ENCODE results near the gene SERTAD4.
A peak's percentile ranks its signal among the peaks of the same experiment; 100 is the strongest.

The SERTAD4 gene

GRCh38 chr1:210236840-210237409 lies 4.3 kb downstream of the SERTAD4 start:
- H3K23ac ChIP-seq (ENCODE audit: low read length), result no peak overlapping the region
- H3K4ac ChIP-seq (ENCODE audit: low read depth, low read length), result no peak overlapping the region
- H2BK120ac ChIP-seq (ENCODE audit: insufficient read depth, low read length, poor library complexity), result no peak overlapping the region
- no peak overlapping the region for H2AFZ ChIP-seq (ENCODE audit: insufficient read depth, low read length, poor library complexity)
- WGBS (ENCODE audit: extremely low coverage, insufficient coverage, insufficient read length), result no CpG with 5 or more reads among the region's 10 CpGs
- no peak overlapping the region for H3K27ac ChIP-seq (ENCODE audit: low read depth, low read length)
- H2AK5ac ChIP-seq (ENCODE audit: low read length), result no peak overlapping the region
- H3K4me1 ChIP-seq (ENCODE audit: control insufficient read depth in 1 of 2, insufficient read depth in 2 of 2, low read length in 2 of 2), result peaks cover 7 to 14% of the 10 kb centered on the region in 2 experiments
- no peak overlapping the region for H4K8ac ChIP-seq (ENCODE audit: low read depth, low read length)
- H2BK12ac ChIP-seq (ENCODE audit: low read length), result no peak overlapping the region
- no peak overlapping the region for H3K4me2 ChIP-seq (ENCODE audit: low read length)
- H4K12ac ChIP-seq (ENCODE audit: low read depth, low read length), result no peak overlapping the region
- no peaks in the 10 kb centered on the region for H3K27me3 ChIP-seq (ENCODE audit: insufficient read depth, low read length)
- no peak overlapping the region for H2BK5ac ChIP-seq (ENCODE audit: low read depth, low read length, poor library complexity)
- DNase-seq, result no peak
- peaks cover 8% of the 10 kb centered on the region for H3K79me2 ChIP-seq (ENCODE audit: control insufficient read depth, insufficient read depth, low read length, poor library complexity)
- peaks cover 16 to 24% of the 10 kb centered on the region in 2 experiments for H3K36me3 ChIP-seq (ENCODE audit: control insufficient read depth in 1 of 2, insufficient read depth in 2 of 2, low read length in 2 of 2)
- no peaks in the 10 kb centered on the region for H3K9me3 ChIP-seq (ENCODE audit: insufficient read depth, low read depth, low read length)
- H3K14ac ChIP-seq (ENCODE audit: low read length), result no peak overlapping the region
- H3K4me3 ChIP-seq (ENCODE audit: low read depth, low read length), result no peak overlapping the region
- peak overlapping the region; percentile 7 for H3K18ac ChIP-seq (ENCODE audit: low read length)
- no peak overlapping the region for H4K91ac ChIP-seq (ENCODE audit: low read depth, low read length)
- no peak overlapping the region for H3K9ac ChIP-seq (ENCODE audit: low read length)
- H3K79me1 ChIP-seq (ENCODE audit: low read length), result peaks cover 12% of the 10 kb centered on the region

GRCh38 chr1:210237479-210237878 lies 4.9 kb downstream of the SERTAD4 start:
- no peak overlapping the region for H2AK5ac ChIP-seq (ENCODE audit: low read length)
- no peak overlapping the region for H3K23ac ChIP-seq (ENCODE audit: low read length)
- no CpG with 5 or more reads among the region's 5 CpGs for WGBS (ENCODE audit: extremely low coverage, insufficient coverage, insufficient read length)

GRCh38 chr1:210237981-210238380 lies 5.4 kb downstream of the SERTAD4 start:
- Histone ChIP-seq H3K36me3 (ENCODE audit: control insufficient read depth in 1 of 2, insufficient read depth in 2 of 2, low read length in 2 of 2) (peaks cover 16 to 25% of the 10 kb centered on the region in 2 experiments), H3K4me1 (ENCODE audit: control insufficient read depth in 1 of 2, insufficient read depth in 2 of 2, low read length in 2 of 2) (peaks cover 7 to 14% of the 10 kb centered on the region in 2 experiments), H4K91ac (ENCODE audit: low read depth, low read length) (no peak overlapping the region), H3K9me3 (ENCODE audit: insufficient read depth, low read depth, low read length) (no peaks in the 10 kb centered on the region), H3K23ac (ENCODE audit: low read length) (no peak overlapping the region), H3K9ac (ENCODE audit: low read length) (no peak overlapping the region), H3K4ac (ENCODE audit: low read depth, low read length) (no peak overlapping the region), H2BK5ac (ENCODE audit: low read depth, low read length, poor library complexity) (no peak overlapping the region), H2BK120ac (ENCODE audit: insufficient read depth, low read length, poor library complexity) (no peak overlapping the region), H3K4me3 (ENCODE audit: low read depth, low read length) (no peak overlapping the region), H3K27me3 (ENCODE audit: insufficient read depth, low read length) (no peaks in the 10 kb centered on the region), H2AK5ac (ENCODE audit: low read length) (no peak overlapping the region), H4K8ac (ENCODE audit: low read depth, low read length) (no peak overlapping the region), H4K12ac (ENCODE audit: low read depth, low read length) (no peak overlapping the region), H3K79me2 (ENCODE audit: control insufficient read depth, insufficient read depth, low read length, poor library complexity) (peaks cover 7% of the 10 kb centered on the region), H2BK12ac (ENCODE audit: low read length) (no peak overlapping the region), H3K27ac (ENCODE audit: low read depth, low read length) (no peak overlapping the region), H3K14ac (ENCODE audit: low read length) (no peak overlapping the region), H3K18ac (ENCODE audit: low read length) (peak overlapping the region; percentile 50), H3K79me1 (ENCODE audit: low read length) (peaks cover 10% of the 10 kb centered on the region), H2AFZ (ENCODE audit: insufficient read depth, low read length, poor library complexity) (no peak overlapping the region), H3K4me2 (ENCODE audit: low read length) (no peak overlapping the region)
- DNase-seq, result no peak
- no CpG with 5 or more reads among the region's 8 CpGs for WGBS (ENCODE audit: extremely low coverage, insufficient coverage, insufficient read length)

More at GRCh38 chr1:210237479-210237878, 4.9 kb downstream of the SERTAD4 start:
- no peak overlapping the region for H4K91ac ChIP-seq (ENCODE audit: low read depth, low read length)
- no peak overlapping the region for H3K18ac ChIP-seq (ENCODE audit: low read length)
- DNase-seq, result no peak
- no peak overlapping the region for H3K4me3 ChIP-seq (ENCODE audit: low read depth, low read length)
- H3K36me3 ChIP-seq (ENCODE audit: control insufficient read depth in 1 of 2, insufficient read depth in 2 of 2, low read length in 2 of 2), result peaks cover 16 to 25% of the 10 kb centered on the region in 2 experiments
- no peak overlapping the region for H3K4ac ChIP-seq (ENCODE audit: low read depth, low read length)
- H3K79me1 ChIP-seq (ENCODE audit: low read length), result peaks cover 12% of the 10 kb centered on the region
- no peaks in the 10 kb centered on the region for H3K27me3 ChIP-seq (ENCODE audit: insufficient read depth, low read length)
- peaks cover 8% of the 10 kb centered on the region for H3K79me2 ChIP-seq (ENCODE audit: control insufficient read depth, insufficient read depth, low read length, poor library complexity)
- H3K27ac ChIP-seq (ENCODE audit: low read depth, low read length), result no peak overlapping the region
- H2AFZ ChIP-seq (ENCODE audit: insufficient read depth, low read length, poor library complexity), result no peak overlapping the region
- H2BK5ac ChIP-seq (ENCODE audit: low read depth, low read length, poor library complexity), result no peak overlapping the region
- H2BK12ac ChIP-seq (ENCODE audit: low read length), result no peak overlapping the region
- H3K14ac ChIP-seq (ENCODE audit: low read length), result no peak overlapping the region
- H4K8ac ChIP-seq (ENCODE audit: low read depth, low read length), result no peak overlapping the region
- H3K4me1 ChIP-seq (ENCODE audit: control insufficient read depth in 1 of 2, insufficient read depth in 2 of 2, low read length in 2 of 2), result peaks cover 7 to 14% of the 10 kb centered on the region in 2 experiments
- no peak overlapping the region for H3K4me2 ChIP-seq (ENCODE audit: low read length)
- no peak overlapping the region for H4K12ac ChIP-seq (ENCODE audit: low read depth, low read length)
- no peaks in the 10 kb centered on the region for H3K9me3 ChIP-seq (ENCODE audit: insufficient read depth, low read depth, low read length)
- no peak overlapping the region for H3K9ac ChIP-seq (ENCODE audit: low read length)
- no peak overlapping the region for H2BK120ac ChIP-seq (ENCODE audit: insufficient read depth, low read length, poor library complexity)

GRCh38 chr1:210239349-210240111 lies 6.9 kb downstream of the SERTAD4 start:
- Histone ChIP-seq H2BK5ac (ENCODE audit: low read depth, low read length, poor library complexity) (no peak overlapping the region), H3K4me2 (ENCODE audit: low read length) (no peak overlapping the region), H4K91ac (ENCODE audit: low read depth, low read length) (no peak overlapping the region), H3K27me3 (ENCODE audit: insufficient read depth, low read length) (no peaks in the 10 kb centered on the region), H2AFZ (ENCODE audit: insufficient read depth, low read length, poor library complexity) (no peak overlapping the region), H3K23ac (ENCODE audit: low read length) (no peak overlapping the region), H3K79me2 (ENCODE audit: control insufficient read depth, insufficient read depth, low read length, poor library complexity) (no peaks in the 10 kb centered on the region), H4K8ac (ENCODE audit: low read depth, low read length) (no peak overlapping the region), H2AK5ac (ENCODE audit: low read length) (no peak overlapping the region), H3K4ac (ENCODE audit: low read depth, low read length) (no peak overlapping the region), H3K18ac (ENCODE audit: low read length) (no peak overlapping the region), H4K12ac (ENCODE audit: low read depth, low read length) (no peak overlapping the region), H3K4me1 (ENCODE audit: control insufficient read depth in 1 of 2, insufficient read depth in 2 of 2, low read length in 2 of 2) (peaks cover 7 to 8% of the 10 kb centered on the region in 2 experiments), H3K14ac (ENCODE audit: low read length) (no peak overlapping the region), H2BK12ac (ENCODE audit: low read length) (no peak overlapping the region), H3K4me3 (ENCODE audit: low read depth, low read length) (no peak overlapping the region), H3K27ac (ENCODE audit: low read depth, low read length) (no peak overlapping the region), H3K9me3 (ENCODE audit: insufficient read depth, low read depth, low read length) (no peaks in the 10 kb centered on the region), H3K9ac (ENCODE audit: low read length) (no peak overlapping the region), H3K79me1 (ENCODE audit: low read length) (peaks cover 3% of the 10 kb centered on the region), H2BK120ac (ENCODE audit: insufficient read depth, low read length, poor library complexity) (no peak overlapping the region), H3K36me3 (ENCODE audit: control insufficient read depth in 1 of 2, insufficient read depth in 2 of 2, low read length in 2 of 2) (peaks cover 16 to 25% of the 10 kb centered on the region in 2 experiments)
- no CpG with 5 or more reads among the region's 7 CpGs for WGBS (ENCODE audit: extremely low coverage, insufficient coverage, insufficient read length)
- peak; percentile 43 to 65 for DNase-seq
